Caki2 (cell line): ENCODE data around the gene PILRA. TPM values are rescaled to one million over a fixed set of nuclear protein-coding genes. Genes with fewer than 3 reads are reported as not detected.
"Not testable (repeated sequence)": the region's sequence is repeated elsewhere in the genome, so short reads cannot be mapped to it uniquely, and the experiment has no call there.

Source experiments
- DNase-seq: peaks from one replicate; pipeline ENCODE4 v3.0.0-alpha.2; 2015; ENCODE audit warnings: low read depth
- in situ Hi-C: cut with HindIII; loops from 2 replicates; pipeline ENCODE4 v1.10.0; 2016; ENCODE audit warnings: low sequenced_read_pairs, low pct_unique_long_range_greater_than_20kb, mixed read lengths
- total RNA-seq: library from RNA; depleted of rRNA; stranded (reverse); fragments of >200 nt; shearing (Covaris generic); gene quantifications from 2 replicates; pipeline ENCODE4 v1.2.3, GENCODE V29; 2014; ENCODE audit warnings: low replicate concordance

Gene PILRA
- total RNA-seq, 1 experiment from 2014 or later: 0.91 TPM

DNA sequence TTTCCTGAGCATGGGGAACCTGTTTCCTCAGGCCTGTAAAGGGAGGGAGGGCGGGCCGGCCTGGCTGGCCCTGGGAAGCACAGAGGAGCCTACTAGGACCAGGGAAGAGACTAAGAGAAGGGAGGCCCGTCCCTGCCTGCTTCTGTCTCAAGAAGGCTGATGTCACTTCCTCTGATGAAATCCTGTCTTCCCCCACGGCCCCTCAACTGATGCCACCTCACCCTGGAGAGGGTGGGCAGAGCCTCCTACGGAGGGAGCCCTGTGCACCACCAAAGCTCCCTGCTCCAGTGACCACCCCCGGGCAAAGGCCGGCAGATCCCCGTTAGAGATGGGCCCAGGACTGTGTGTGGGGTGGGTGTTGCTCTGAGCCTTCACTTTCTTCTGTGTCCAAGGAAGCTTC lies 1.0 kb upstream of the PILRA start:
- DNase-seq: no peak
- in situ Hi-C loops: no loop called here

DNA sequence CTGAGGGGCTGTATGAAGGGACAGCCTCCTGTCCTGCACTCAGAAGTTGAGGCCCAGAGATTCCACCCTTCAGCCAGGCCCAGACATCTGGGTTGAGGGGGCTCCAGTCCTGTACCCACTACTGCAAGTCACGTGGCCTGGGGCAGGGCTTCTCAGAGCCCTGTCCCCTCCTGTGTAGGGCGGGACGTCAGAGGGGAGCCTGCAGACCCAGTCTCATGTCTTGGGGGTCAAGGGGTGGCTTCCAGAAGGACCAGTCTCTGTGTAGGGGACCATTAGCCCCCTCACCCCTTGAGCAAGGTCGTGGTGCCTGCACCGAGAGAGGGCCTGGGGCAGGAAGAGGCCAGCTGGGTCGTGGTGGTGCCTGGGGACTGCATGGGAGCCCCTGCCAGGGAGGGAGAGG lies 593 bp upstream of the PILRA start:
- in situ Hi-C loops: no loop called here
- no peak for DNase-seq

DNA sequence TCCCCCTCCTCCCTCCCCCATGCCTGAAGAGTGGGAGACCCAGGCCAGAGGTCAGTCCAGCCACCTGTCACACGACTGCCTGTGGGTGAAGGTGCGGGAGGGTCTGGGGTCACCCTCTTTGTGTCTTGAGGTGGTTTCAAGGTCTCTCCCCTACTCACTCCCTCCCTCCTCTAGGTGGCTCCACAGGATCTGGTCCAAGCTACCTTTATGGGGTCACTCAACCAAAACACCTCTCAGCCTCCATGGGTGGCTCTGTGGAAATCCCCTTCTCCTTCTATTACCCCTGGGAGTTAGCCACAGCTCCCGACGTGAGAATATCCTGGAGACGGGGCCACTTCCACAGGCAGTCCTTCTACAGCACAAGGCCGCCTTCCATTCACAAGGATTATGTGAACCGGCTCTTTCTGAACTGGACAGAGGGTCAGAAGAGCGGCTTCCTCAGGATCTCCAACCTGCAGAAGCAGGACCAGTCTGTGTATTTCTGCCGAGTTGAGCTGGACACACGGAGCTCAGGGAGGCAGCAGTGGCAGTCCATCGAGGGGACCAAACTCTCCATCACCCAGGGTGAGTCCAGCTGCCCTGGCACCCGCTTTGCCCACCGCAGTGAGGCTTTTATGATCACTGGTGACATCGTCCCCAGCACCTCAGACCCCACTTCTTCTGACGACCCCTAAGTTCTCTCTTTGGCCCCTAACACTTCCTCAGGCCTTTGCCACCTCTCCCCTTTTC lies 747 bp downstream of the PILRA start:
- peak; percentile 44 for DNase-seq
- in situ Hi-C loops: not testable (repeated sequence)

DNA sequence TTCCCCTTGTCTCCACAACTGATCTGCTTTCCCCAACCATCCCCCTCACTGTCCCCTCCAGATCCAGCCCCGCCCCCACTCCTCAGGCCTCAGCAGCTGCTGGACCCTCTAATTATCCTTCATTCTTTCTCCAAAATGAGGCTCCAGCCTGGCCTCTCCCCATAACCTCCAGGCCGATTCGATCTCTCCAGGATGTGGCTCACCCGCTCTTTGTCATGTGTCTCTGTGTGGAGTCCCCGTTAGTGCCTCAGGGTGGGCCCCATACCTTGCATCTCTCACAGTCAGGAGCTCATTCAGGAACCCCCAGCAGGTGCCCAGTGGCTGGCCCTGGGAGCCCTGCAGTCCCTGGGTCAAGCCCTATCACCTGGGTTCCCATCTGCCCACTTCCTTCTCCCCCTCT lies 1.3 kb downstream of the PILRA start:
- in situ Hi-C loops: no loop called here
- no peak for DNase-seq

DNA sequence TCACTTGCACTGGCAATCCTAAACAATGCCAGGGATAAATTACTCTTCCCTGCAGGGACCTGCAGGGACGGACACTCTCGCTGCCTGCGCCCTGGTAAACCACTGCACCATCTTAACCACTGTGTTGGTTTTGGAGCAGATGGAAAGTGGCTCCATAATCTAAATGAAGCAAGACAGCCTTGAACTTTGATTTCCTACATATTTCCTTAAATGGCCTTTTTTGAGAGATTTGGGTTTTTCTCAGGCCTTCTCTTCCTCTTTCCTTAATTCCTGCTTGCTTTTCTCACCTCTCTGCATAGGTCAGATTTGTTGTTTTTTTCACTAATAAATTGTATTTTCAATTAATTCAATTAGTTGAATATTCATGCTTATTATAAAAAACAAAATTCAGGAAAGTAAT lies 2.8 kb downstream of the PILRA start:
- no peak for DNase-seq
- in situ Hi-C loops: no loop called here

DNA sequence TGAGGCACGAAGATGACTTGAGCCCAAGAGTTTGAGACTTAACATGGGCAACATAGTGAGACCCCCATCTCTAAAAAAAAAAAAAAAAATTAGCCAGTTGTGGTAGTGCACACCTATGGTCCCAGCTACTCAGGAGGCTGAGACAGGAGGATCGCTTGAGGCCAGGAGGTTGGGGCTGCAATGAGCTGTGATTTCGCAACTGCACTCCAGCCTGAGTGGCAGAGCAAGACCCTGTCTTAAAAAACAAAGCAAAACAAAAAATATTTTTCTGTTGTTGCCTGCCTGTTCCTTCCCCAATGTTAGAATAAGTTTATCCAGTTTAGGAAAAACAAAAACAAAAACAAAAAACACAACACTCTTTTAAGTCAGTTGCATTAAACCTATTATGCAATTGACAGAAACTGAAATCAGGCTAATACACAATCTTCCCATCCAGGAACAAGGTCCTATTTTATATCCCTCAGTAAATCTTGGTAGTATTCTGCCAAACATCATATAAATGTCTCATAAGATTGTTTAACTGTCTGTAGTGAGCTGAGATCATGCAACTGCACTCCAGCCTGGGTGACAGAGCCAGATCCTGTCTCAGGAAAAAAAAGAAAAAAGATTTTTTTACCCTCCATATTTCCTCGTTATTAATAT lies 4.9 kb downstream of the PILRA start:
- no peak for DNase-seq
- in situ Hi-C loops: no loop called here

DNA sequence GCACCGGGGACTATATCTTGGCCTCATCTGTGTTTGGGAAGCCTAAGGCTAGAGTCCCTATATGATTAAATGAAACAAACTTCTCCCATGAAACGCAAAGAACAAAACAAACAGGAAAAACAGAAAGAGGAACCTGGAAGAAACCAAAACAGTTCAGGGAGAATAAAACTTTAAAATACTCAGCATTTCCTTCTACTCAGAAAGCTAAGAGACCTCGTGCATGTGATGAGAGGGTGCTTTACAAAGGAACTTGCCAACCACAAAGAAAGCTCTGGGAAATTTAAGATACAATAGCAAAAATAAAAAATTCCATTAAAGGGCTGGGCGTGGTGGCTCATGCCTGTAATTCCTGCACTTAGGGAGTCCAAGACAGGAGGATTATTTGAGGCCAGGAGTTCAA lies 6.9 kb downstream of the PILRA start:
- in situ Hi-C loops: no loop called here
- DNase-seq: no peak

GRCh38 chr7:100381531-100382233 lies 8.4 kb downstream of the PILRA start:
- DNase-seq, in situ Hi-C loops: not testable (repeated sequence)

- DNase-seq, in situ Hi-C loops: not testable (repeated sequence)
These were observed 9.1 kb downstream of the PILRA start for GRCh38 chr7:100382234-100382853.

GRCh38 chr7:100384628-100385294 lies 11.5 kb downstream of the PILRA start:
- DNase-seq: no peak
- in situ Hi-C loops: no loop called here

DNA sequence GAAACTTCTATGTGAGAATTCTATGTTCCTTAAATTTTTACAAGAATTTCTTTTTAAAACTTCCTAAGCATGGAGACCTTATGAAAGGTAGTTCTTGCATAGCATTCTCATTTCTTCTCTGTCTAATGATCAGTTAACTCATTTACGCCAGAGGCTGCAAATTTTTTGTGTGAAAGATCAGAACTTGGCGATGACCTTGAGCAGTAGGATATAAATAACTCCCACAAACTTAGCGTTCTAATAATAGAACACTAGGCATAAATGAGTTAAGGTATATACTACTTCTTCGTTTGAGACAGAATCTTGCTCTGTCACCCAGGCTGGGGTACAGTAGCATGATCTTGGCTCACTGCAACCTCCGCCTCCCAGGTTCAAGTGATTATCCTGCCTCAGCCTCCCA lies 13.7 kb downstream of the PILRA start:
- no peak for DNase-seq
- in situ Hi-C loops: no loop called here

- in situ Hi-C loops: no loop called here
These were observed 14.4 kb downstream of the PILRA start for GRCh38 chr7:100387695-100388094.

GRCh38 chr7:100389437-100390088 lies 16.3 kb downstream of the PILRA start:
- DNase-seq: no peak
- in situ Hi-C loops: no loop called here

More at GRCh38 chr7:100387695-100388094, 14.4 kb downstream of the PILRA start:
- no peak for DNase-seq

DNA sequence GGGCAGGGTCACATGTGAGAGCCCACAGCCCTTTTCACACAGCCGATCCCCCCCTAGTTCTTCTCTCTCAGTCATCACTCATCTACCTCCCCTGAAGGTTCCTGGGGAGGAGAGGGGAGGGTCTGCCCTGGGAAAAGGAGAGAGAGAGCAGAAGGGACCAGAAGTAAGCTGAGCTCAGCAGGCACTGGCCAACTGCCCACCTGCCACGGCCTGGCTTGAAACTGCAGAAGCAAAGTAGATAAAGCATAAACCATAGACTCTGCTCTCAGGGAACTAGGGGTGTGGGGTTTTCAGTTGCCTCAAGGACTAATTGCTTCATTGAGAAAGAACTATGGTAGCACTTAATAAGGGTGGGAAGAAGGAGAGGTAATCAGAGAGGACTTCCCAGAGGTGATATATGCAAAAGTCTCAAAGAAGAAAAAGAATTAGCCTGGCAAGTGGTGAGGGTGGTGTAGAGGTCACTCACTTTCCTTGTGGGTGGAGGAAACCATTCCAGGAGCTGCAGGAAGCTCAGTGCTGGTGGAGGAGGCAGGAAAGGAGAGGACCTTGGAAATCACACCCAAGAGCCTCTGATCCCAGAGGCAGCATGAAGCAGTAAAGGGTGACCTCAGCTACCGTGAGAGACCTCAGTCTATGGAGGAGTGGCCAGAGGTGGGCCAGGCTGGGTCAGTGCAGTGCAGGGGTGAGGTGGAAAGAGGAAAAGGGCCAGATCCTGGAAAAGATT lies 17.2 kb downstream of the PILRA start:
- DNase-seq: no peak
- in situ Hi-C loops: no loop called here

- in situ Hi-C loops: no loop called here
- no peak for DNase-seq
These were observed 20.1 kb downstream of the PILRA start for GRCh38 chr7:100393233-100393905.

GRCh38 chr7:100394077-100394476 lies 20.8 kb downstream of the PILRA start:
- no peak for DNase-seq
- in situ Hi-C loops: no loop called here

GRCh38 chr7:100396421-100396982 lies 23.2 kb downstream of the PILRA start:
- no peak for DNase-seq
- in situ Hi-C loops: no loop called here
